HG03442 (cell line): ENCODE results near the gene FYN.
"Not testable (repeated sequence)": the region's sequence is repeated elsewhere in the genome, so short reads cannot be mapped to it uniquely, and the experiment has no call there.

ENCODE experiments used
- ATAC-seq: cut with Tn5 transposase; IDR thresholded peaks from one replicate; pipeline ENCODE4 v1.9.1; 2021; ENCODE audit warnings: mild to moderate bottlenecking, moderate library complexity; ENCODE audit not compliant: unreplicated experiment

The FYN gene

GRCh38 chr6:111688331-111688730 is 184.9 kb downstream of the FYN start:
- no peak for ATAC-seq

GRCh38 chr6:111687652-111688051 is 185.6 kb downstream of the FYN start:
- no peak for ATAC-seq

GRCh38 chr6:111686932-111687266 is 186.4 kb downstream of the FYN start:
- ATAC-seq = no peak

GRCh38 chr6:111686249-111686931 is 186.9 kb downstream of the FYN start:
- ATAC-seq = no peak

GRCh38 chr6:111685526-111685925 is 187.7 kb downstream of the FYN start:
- ATAC-seq = no peak

GRCh38 chr6:111685058-111685457 is 188.2 kb downstream of the FYN start:
- no peak for ATAC-seq

- ATAC-seq = no peak
Observed at GRCh38 chr6:111683749-111684267, 189.4 kb downstream of the FYN start.

GRCh38 chr6:111683157-111683556 is 190.1 kb downstream of the FYN start:
- ATAC-seq = no peak

DNA sequence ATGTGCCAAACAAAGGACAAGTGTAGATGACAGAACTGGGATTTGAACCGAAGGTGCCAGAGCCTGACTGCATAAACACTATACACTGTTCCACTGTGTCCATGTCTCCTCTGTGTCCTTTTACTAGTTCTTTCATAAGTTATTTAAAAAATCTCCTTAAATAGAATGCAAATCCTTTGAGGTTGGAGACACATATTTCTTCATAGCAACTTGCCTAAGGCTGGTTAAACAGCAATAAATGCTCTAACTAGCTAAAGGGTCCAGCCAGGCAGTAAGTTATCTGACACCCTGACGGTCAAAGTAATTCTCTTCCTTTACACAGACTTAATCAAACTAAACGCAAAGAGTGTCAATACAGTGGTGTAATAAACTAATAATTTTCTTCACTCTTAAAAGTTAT is 191.4 kb downstream of the FYN start:
- no peak for ATAC-seq

DNA sequence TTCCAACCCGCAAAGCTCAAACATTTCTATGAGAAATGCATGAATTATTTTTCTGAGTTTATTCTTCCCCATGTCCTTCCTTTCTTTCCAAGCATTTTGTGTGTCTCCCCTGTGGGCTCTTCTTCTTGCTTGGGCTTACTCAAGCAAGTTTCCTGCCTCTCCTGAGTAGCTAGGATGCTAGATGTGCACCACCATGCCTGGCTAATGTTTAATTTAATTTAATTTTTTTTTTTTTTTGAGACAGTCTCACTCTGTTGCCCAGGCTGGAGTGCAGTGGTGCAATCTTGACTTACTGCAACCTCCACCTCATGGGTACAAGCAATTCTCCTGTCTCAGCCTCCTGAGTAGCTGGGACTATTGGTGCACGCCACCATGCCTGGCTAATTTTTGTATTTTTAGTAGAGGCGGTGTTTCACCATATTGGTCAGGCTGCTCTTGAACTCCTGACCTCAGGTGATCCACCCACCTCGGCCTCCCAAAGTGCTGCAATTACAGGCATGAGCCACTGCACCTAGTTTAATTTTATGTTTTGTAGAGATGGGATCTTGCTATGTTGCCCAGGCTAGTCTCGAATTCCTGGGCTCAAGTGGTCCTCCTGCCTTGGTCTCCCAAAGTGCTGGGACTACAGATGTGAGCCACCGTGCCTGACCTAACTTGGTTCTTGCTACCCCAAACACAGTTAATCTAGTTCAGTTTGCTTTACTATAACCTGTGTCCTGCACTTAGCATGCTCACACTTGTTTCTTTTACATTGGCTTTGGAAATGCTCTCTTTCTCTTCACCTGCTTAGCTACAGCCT is 192.2 kb downstream of the FYN start:
- not testable (repeated sequence) for ATAC-seq

- ATAC-seq = no peak
Observed at GRCh38 chr6:111680015-111680712, 193.1 kb downstream of the FYN start.

DNA sequence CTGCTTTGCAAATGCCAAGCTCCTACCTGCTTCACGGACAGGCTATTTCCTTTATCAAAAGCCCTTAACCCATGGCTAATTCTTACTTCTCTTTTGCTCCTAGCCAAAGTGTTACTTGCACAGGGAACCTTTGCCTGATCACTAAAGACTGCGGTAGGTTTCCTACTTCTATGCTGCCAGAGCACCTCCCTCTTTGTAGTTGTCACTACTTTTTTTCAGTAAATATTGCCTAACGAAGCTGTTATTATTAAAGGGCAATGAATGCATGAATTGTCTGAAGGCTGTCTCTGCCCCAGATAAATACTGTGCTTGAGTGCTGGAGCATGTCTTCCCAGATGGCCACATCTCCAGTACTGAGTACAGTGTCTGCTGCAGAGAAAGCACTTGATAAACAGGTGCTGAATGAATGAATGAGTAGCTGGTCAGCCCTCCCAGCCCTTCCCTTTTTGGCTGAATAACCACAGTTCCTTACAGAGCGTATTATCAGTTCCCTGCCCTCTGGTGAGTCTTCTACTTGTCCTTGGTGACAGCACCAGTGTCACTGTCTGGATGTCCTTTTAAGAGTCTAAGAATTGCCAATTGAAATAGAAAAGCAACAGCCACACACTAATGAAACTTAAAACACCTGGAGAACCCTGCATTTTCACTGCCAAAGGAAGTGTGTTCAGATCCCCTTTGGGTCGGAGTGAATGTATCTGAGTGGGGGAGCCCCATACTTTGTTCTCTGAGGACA is 194.0 kb downstream of the FYN start:
- no peak for ATAC-seq

GRCh38 chr6:111677249-111677990 is 195.8 kb downstream of the FYN start:
- ATAC-seq = no peak

DNA sequence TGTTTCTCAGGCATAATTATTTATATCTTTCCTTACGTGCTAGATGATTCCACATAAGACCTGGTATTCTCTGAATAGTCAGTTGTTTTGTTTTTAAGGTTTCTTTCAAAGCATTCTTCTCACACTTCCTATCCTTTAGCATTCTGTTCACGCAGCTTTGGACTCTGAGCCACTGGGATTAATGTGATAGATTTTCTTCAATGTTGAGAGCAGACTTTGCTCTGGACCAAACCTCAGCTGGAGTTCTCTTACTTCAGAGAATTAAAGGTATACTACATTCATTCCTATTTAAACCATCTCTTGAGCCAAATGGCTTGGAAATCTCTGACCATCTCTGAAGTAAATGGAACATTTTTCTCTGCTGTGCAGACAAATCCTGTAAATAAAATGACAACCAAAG is 196.9 kb downstream of the FYN start:
- ATAC-seq = no peak

DNA sequence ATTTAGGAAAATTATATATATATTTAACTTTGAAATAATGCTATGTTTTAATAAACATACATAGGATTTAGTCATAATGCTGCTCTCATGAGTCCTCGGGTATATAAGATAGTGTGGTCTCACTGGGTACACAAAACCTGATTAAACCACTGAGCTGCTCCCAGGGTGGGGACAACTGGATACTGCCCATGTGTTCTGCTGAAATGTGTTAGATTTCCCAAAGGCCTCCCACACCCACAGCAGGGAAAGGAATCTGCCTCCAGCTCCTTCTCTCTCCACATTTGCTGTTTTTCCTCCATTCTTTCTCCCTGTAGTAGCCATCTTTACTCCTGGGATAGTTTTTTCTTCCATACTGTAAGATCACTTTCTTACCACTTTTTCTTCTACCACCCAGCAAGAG is 198.4 kb downstream of the FYN start:
- ATAC-seq = no peak

DNA sequence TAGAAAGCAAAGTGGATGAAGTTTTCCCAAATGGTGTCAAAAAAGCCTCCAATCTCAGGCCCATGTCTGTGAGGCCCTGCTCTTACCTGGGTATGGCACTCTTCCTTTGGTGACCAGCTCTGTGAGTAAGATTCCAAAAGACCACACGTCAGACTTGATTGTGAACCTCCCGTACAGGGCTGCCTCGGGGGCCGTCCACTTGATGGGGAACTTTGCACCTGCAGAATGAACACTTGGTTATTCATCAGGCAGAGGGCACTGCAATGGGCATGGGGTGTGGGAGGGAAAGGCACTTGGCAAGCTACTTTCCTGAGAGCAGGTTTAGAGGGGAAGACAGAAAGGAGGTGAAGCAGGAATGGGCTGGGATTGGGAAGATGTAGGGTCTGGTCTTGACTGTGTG is 198.8 kb downstream of the FYN start:
- ATAC-seq = no peak

DNA sequence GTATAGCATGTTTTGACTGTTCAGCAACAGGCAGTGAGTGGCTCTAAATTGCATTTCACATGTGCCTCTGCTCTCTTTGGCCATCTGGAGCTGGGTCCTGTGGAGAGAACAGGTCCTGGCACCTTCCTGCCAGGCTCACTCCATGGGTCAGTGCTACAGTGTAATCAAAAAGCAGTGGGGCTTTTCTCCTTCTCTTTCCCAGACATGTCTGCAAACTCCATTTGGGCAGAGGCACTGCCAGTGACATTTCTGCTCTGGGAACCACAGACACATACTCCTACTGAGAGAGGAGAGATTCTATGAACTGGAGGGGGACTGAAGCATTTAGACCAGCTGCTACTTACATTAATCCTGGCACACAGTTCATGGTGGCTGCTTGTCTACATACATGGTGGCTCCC is 199.3 kb downstream of the FYN start:
- ATAC-seq = no peak

- ATAC-seq = no peak
Observed at GRCh38 chr6:111673532-111673931, 199.7 kb downstream of the FYN start.

DNA sequence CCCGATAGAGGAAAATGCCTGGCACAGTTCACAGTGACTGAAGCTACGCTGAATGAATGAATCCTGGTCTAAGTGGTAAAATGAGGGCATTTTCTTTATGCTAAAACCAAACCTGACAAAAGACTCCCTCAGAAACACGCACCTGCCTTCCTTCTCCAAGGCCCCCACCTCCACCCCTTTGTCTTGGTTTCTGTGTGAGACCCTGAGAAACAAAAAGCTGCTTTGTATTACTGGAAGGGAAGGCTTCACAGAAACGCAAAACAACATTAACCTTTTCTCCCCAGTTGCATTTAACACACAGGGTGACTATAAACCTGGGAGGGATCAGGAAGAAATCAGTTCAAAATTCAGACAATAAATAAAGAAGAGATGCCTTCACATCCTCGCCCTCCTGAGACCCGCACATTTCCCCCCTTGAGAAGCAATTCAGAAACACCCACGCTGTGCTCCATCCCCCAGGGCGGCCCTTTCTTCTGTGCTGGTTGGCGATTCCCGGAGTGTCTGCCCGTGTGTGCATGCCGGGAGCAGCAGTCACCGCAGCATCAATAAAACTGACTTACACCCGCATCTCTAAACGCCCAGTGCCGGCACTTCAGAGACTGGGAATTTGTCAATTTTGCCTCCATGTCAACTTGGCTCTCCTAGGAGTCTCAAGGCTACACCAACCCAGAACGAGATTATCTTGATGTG is 200.3 kb downstream of the FYN start:
- ATAC-seq = no peak

DNA sequence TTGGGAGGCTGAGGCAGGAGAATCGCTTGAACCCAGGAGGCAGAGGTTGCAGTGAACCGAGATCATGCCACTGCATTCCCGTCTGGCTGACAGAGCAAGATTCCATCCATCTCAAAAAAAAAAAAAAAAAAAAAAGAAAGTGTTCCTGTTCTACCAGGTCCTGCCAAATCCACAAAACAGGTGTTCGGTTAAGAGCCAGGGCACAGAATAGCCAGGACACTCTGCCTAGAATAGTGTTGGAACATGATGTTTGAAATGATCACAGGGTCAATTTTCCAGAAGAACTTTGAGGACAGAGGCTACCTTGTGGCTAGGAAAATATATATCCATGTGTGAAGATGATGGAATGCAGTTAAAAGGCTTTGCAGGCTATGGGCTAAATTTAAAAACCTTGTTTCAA is 203.9 kb downstream of the FYN start:
- ATAC-seq = no peak
